HCT116 (cell line): ENCODE measurements around the gene LSMEM2.

Experiments used
- CBX3 ChIP-seq: IDR thresholded peaks from 2 replicates; pipeline ENCODE4 v1.6.1; 2012; ENCODE audit warnings: low read depth
- EGR1 ChIP-seq: IDR thresholded peaks from 2 replicates; pipeline ENCODE4 v1.6.1; 2012; ENCODE audit warnings: low read depth
- EZH2 ChIP-seq: fragments of 200-600 bp; sonication (generic); IDR thresholded peaks from 2 replicates; pipeline ENCODE4 v1.6.1; 2017; ENCODE audit warnings: antibody characterized with exemption, mixed run types
- EZH2phosphoT487 ChIP-seq: fragments of 200-600 bp; IDR thresholded peaks from 2 replicates; pipeline ENCODE4 v1.6.1; 2018; ENCODE audit warnings: antibody characterized with exemption, borderline replicate concordance
- POLR2A ChIP-seq: IDR thresholded peaks from 2 replicates; pipeline ENCODE4 v1.7.0; 2011; ENCODE audit warnings: borderline replicate concordance; ENCODE audit not compliant: insufficient read depth, insufficient read length; ENCODE audit errors: extremely low read depth
- POLR2AphosphoS5 ChIP-seq: IDR thresholded peaks from 2 replicates; pipeline ENCODE4 v1.6.1; 2011; ENCODE audit warnings: mild to moderate bottlenecking, low read depth, low read length, moderate library complexity
- RAD21 ChIP-seq: IDR thresholded peaks from 2 replicates; pipeline ENCODE4 v1.6.1; 2012; ENCODE audit warnings: low read depth, mild to moderate bottlenecking
- SP1 ChIP-seq: IDR thresholded peaks from 2 replicates; pipeline ENCODE4 v1.6.1; 2012; ENCODE audit warnings: low read depth
- SRF ChIP-seq: IDR thresholded peaks from 2 replicates; pipeline ENCODE4 v1.6.1; 2012; ENCODE audit warnings: low read depth
- TCF7L2 ChIP-seq: IDR thresholded peaks from 2 replicates; pipeline ENCODE4 v1.7.0; 2011; ENCODE audit warnings: borderline replicate concordance, inconsistent platforms; ENCODE audit not compliant: insufficient read depth, insufficient read length; ENCODE audit errors: extremely low read depth
- TF ChIP-seq, protein P1 (sequence below), 3 experiments: fragments of 200-600 bp in 1 of 3; sonication (generic) in 1 of 3; IDR thresholded peaks in 2 of 3; conservative IDR thresholded peaks in 1 of 3; 2 replicates each; pipeline ENCODE4 v1.5.1; 2012 to 2017; ENCODE audit warnings: low read depth in 2 of 3, low read length in 2 of 3, antibody characterized with exemption in 1 of 3, borderline replicate concordance in 1 of 3, control low read depth in 1 of 3, mild to moderate bottlenecking in 1 of 3, mixed read lengths in 1 of 3, mixed run types in 1 of 3, moderate library complexity in 1 of 3; ENCODE audit not compliant: insufficient read depth in 1 of 3
- TF ChIP-seq, protein P2 (sequence below): IDR thresholded peaks from 2 replicates; pipeline ENCODE4 v1.6.1; 2012

DNA sequence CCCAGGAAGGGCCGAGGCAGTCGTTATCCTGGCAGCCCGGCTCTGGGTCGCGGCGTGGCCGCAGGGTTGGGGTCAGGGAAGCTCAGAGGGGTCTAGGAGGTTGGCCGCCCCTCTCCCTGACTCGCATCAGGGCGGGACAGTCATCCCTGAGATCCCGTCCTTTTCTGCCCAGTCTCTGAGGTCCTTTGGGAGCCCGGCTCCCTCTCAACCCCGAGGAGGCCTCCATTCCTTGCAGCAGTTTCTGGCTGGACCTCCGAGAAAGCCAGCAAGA lies 43.2 kb downstream of the LSMEM2 start:
- no peak for TF ChIP-seq EZH2phosphoT487
- TF ChIP-seq, protein P1, sequence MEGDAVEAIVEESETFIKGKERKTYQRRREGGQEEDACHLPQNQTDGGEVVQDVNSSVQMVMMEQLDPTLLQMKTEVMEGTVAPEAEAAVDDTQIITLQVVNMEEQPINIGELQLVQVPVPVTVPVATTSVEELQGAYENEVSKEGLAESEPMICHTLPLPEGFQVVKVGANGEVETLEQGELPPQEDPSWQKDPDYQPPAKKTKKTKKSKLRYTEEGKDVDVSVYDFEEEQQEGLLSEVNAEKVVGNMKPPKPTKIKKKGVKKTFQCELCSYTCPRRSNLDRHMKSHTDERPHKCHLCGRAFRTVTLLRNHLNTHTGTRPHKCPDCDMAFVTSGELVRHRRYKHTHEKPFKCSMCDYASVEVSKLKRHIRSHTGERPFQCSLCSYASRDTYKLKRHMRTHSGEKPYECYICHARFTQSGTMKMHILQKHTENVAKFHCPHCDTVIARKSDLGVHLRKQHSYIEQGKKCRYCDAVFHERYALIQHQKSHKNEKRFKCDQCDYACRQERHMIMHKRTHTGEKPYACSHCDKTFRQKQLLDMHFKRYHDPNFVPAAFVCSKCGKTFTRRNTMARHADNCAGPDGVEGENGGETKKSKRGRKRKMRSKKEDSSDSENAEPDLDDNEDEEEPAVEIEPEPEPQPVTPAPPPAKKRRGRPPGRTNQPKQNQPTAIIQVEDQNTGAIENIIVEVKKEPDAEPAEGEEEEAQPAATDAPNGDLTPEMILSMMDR (IDR thresholded peaks at IDR 0.05 in 2 of 3, conservative IDR thresholded peaks at IDR 0.05 in 1 of 3; ENCODE audit: borderline replicate concordance in 1 of 3, insufficient read depth in 1 of 3, low read depth in 2 of 3, low read length in 2 of 3) = no peak
- no peak for TF ChIP-seq SP1
- TF ChIP-seq POLR2A = no peak
- no peak for TF ChIP-seq RAD21
- no peak for TF ChIP-seq SRF
- no peak for TF ChIP-seq TCF7L2
- TF ChIP-seq EGR1 = no peak
- TF ChIP-seq CBX3 = no peak
- TF ChIP-seq, protein P2, sequence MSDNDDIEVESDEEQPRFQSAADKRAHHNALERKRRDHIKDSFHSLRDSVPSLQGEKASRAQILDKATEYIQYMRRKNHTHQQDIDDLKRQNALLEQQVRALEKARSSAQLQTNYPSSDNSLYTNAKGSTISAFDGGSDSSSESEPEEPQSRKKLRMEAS = no peak
- TF ChIP-seq POLR2AphosphoS5 = no peak
- TF ChIP-seq EZH2 = no peak
